HG03378 (cell line): ENCODE results near the gene SPON1.
"Not testable (repeated sequence)": the region's sequence is repeated elsewhere in the genome, so short reads cannot be mapped to it uniquely, and the experiment has no call there.

Experiments used
- ATAC-seq: cut with Tn5 transposase; IDR thresholded peaks from one replicate; pipeline ENCODE4 v1.9.1; 2021; ENCODE audit warnings: mild to moderate bottlenecking, moderate library complexity; ENCODE audit not compliant: unreplicated experiment

The SPON1 gene

GRCh38 chr11:14075118-14076078 lies 112.9 kb downstream of the SPON1 start:
- peak; percentile 45 for ATAC-seq

- no peak for ATAC-seq
These were observed 116.5 kb downstream of the SPON1 start for GRCh38 chr11:14079011-14079410.

- no peak for ATAC-seq
These were observed 117.3 kb downstream of the SPON1 start for GRCh38 chr11:14079797-14080196.

- no peak for ATAC-seq
These were observed 119.2 kb downstream of the SPON1 start for GRCh38 chr11:14081581-14082231.

- ATAC-seq: no peak
These were observed 119.8 kb downstream of the SPON1 start for GRCh38 chr11:14082338-14082737.

- not testable (repeated sequence) for ATAC-seq
These were observed 126.3 kb downstream of the SPON1 start for GRCh38 chr11:14088861-14089260.

GRCh38 chr11:14089690-14090462 lies 127.4 kb downstream of the SPON1 start:
- no peak for ATAC-seq

- not testable (repeated sequence) for ATAC-seq
These were observed 128.1 kb downstream of the SPON1 start for GRCh38 chr11:14090631-14091030.

- no peak for ATAC-seq
These were observed 130.5 kb downstream of the SPON1 start for GRCh38 chr11:14093065-14093464.

- ATAC-seq: no peak
These were observed 132.0 kb downstream of the SPON1 start for GRCh38 chr11:14094481-14095037.

- ATAC-seq: no peak
These were observed 133.4 kb downstream of the SPON1 start for GRCh38 chr11:14095882-14096281.

GRCh38 chr11:14096606-14097005 lies 134.1 kb downstream of the SPON1 start:
- no peak for ATAC-seq

- no peak for ATAC-seq
These were observed 138.9 kb downstream of the SPON1 start for GRCh38 chr11:14101388-14101787.

GRCh38 chr11:14102766-14103165 lies 140.2 kb downstream of the SPON1 start:
- no peak for ATAC-seq

- ATAC-seq: no peak
These were observed 142.9 kb downstream of the SPON1 start for GRCh38 chr11:14105446-14105845.

GRCh38 chr11:14106303-14107049 lies 144.0 kb downstream of the SPON1 start:
- no peak for ATAC-seq

- no peak for ATAC-seq
These were observed 144.5 kb downstream of the SPON1 start for GRCh38 chr11:14107050-14107430.

- no peak for ATAC-seq
These were observed 147.2 kb downstream of the SPON1 start for GRCh38 chr11:14109742-14110141.

GRCh38 chr11:14110629-14111028 lies 148.1 kb downstream of the SPON1 start:
- ATAC-seq: no peak

GRCh38 chr11:14111496-14111895 lies 149.0 kb downstream of the SPON1 start:
- no peak for ATAC-seq
